Tibial artery (tissue), 4 donors: ENCODE measurements around the gene XBP1.

Experiments
- DNase-seq, 2 donors: peaks; one replicate each; pipeline ENCODE4 v3.0.0-alpha.2; 2019
- H3K27ac ChIP-seq, 2 donors: fragments of 200-600 bp; sonication (generic) in 1 of 2; 1 replicate in 1 of 2; 2 replicates in 1 of 2; pipeline ENCODE4 v1.5.1; 2018 to 2019; ENCODE audit warnings: mild to moderate bottlenecking in 1 of 2
- H3K27me3 ChIP-seq, 2 donors: fragments of 200-600 bp; sonication (generic) in 1 of 2; one replicate each; pipeline versions ENCODE4 v1.5.1 to v1.6.0; 2016 to 2019
- H3K36me3 ChIP-seq, 3 donors: fragments of 200-600 bp; sonication (generic) in 2 of 3; one replicate each; pipeline ENCODE4 v1.5.1; 2016 to 2019; ENCODE audit warnings: mild to moderate bottlenecking in 2 of 3
- H3K4me1 ChIP-seq, 4 donors: fragments of 200-600 bp; sonication (generic) in 2 of 4; 1 replicate in 3 of 4; 2 replicates in 1 of 4; pipeline ENCODE4 v1.5.1; 2016 to 2019
- H3K4me3 ChIP-seq, 2 donors: fragments of 200-600 bp; sonication (generic) in 1 of 2; 1 replicate in 1 of 2; 2 replicates in 1 of 2; pipeline ENCODE4 v1.5.1; 2018 to 2019; ENCODE audit warnings: mild to moderate bottlenecking in 2 of 2
- H3K9me3 ChIP-seq, 3 donors: fragments of 200-600 bp; sonication (generic) in 1 of 3; one replicate each; pipeline ENCODE4 v1.5.1; 2016 to 2019
- intact Hi-C: fragments of 100-400 bp; cut with DNase I; formaldehyde crosslinking; loops from one replicate; pipeline ENCODE4 v1.15.0; 2023; ENCODE audit warnings: low total_unique reads
- TF ChIP-seq, protein P1 (sequence below), 2 experiments: fragments of 200-600 bp in 1 of 2; fragments of 450-650 bp in 1 of 2; IDR thresholded peaks; one replicate each; pipeline ENCODE4 v1.5.1; 2017 to 2019; ENCODE audit warnings: antibody characterized with exemption in 2 of 2, mild to moderate bottlenecking in 1 of 2, moderate library complexity in 1 of 2

XBP1 gene

DNA sequence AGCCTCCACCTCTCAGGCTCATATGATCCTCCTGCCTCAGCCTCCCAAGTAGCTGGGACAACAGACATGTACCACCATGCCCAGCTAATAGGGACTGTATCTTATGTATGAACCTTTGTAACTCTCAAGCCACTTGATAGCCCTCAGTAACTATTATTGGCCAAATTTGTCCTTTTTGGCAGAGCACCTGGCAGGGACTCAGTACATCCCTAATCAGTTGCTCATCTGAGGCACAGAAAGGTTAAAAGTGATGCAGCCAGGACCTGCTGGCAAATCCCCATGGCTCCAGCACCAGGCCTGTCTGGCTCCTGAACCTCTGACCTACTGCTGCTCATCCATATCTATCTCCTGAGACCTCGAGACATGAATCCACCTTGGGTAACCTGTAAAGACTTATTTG lies 21.1 kb upstream of the XBP1 start:
- H3K4me1 ChIP-seq: peaks cover 0 to 30% (median 8%) of the 10 kb centered on the region in 4 donors
- intact Hi-C loops: no loop called here
- no peaks in the 10 kb centered on the region for H3K27me3 ChIP-seq
- peaks cover 0 to 8% (median 0%) of the 10 kb centered on the region in 3 donors for H3K36me3 ChIP-seq
- H3K9me3 ChIP-seq: no peaks in the 10 kb centered on the region
- TF ChIP-seq, protein P1, sequence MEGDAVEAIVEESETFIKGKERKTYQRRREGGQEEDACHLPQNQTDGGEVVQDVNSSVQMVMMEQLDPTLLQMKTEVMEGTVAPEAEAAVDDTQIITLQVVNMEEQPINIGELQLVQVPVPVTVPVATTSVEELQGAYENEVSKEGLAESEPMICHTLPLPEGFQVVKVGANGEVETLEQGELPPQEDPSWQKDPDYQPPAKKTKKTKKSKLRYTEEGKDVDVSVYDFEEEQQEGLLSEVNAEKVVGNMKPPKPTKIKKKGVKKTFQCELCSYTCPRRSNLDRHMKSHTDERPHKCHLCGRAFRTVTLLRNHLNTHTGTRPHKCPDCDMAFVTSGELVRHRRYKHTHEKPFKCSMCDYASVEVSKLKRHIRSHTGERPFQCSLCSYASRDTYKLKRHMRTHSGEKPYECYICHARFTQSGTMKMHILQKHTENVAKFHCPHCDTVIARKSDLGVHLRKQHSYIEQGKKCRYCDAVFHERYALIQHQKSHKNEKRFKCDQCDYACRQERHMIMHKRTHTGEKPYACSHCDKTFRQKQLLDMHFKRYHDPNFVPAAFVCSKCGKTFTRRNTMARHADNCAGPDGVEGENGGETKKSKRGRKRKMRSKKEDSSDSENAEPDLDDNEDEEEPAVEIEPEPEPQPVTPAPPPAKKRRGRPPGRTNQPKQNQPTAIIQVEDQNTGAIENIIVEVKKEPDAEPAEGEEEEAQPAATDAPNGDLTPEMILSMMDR (IDR thresholded peaks at IDR 0.05): no peak
- DNase-seq: no peak
- no peak overlapping the region for H3K4me3 ChIP-seq
- H3K27ac ChIP-seq: no peak overlapping the region

DNA sequence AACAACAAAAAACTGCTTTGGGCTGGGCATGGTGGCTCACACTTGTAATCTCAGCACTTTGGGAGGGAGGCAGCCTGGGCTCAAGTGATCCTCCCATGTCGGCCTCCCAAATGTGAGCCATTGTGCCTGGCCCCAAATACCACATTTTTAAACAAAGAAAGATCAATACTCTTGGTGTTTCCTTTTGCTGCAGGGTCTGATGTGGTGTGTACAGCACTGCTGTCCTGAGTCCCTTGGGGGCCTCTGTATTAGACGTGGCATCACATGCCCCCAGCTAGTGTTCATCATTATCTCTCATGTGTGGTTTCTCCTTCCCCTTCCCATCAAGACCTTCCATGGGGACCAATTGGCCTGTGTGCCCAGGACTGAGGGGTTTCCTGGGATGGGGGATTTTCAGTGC lies 20.5 kb upstream of the XBP1 start:
- Histone ChIP-seq H3K36me3 (peaks cover 0 to 8% (median 0%) of the 10 kb centered on the region in 3 donors), H3K4me3 (no peak overlapping the region), H3K4me1 (peaks cover 0 to 30% (median 8%) of the 10 kb centered on the region in 4 donors), H3K9me3 (no peaks in the 10 kb centered on the region), H3K27ac (no peak overlapping the region), H3K27me3 (no peaks in the 10 kb centered on the region)
- intact Hi-C loops: no loop called here
- no peak for DNase-seq
- TF ChIP-seq, protein P1 (IDR thresholded peaks at IDR 0.05): no peak

DNA sequence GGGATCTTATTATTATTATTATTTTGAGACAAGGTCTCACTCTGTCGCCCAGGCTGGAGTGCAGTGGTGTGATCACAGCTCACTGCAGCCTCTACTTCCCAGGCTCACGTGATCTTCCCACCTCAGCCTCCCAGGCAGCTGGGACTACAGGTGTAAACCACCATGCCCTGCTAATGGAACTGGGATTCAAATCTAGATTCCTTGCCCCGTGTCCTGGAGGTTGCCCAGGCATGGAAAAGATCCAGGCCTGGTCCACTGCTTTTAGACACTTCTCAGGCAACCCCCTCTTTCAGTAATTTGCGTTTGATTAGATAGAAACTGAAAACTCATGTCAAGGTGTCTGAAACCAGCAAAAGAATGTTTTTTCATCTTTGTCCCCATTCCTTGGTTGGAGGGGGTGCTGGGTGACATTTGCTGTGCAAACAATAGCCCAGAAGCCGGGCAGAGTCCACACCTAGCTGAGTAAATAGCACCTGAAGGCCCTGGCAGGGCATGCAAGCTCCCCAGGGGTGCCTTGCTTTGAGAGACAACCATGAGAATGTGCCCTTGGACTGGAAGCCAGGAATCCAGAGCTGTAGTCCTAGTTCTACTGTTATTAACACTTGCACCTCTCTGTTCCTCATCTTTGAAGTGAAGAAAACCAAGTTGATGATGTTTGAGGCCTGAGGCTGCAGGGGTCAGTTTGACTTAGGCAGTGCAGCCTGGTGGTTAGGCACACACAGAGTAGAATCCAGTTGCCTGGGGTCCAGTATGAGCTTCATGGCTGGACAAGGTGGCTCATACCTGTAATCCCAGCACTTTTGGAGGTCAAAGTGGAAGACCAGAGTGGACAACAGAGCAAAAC lies 19.1 kb upstream of the XBP1 start:
- no peak overlapping the region for H3K4me3 ChIP-seq
- peaks cover 0 to 30% (median 8%) of the 10 kb centered on the region in 4 donors for H3K4me1 ChIP-seq
- H3K36me3 ChIP-seq: peaks cover 0 to 16% (median 0%) of the 10 kb centered on the region in 3 donors
- TF ChIP-seq, protein P1 (IDR thresholded peaks at IDR 0.05): no peak
- H3K27me3 ChIP-seq: no peaks in the 10 kb centered on the region
- intact Hi-C loops: no loop called here
- H3K27ac ChIP-seq: peak overlapping the region; percentile 38 to 58
- no peak for DNase-seq
- no peaks in the 10 kb centered on the region for H3K9me3 ChIP-seq

DNA sequence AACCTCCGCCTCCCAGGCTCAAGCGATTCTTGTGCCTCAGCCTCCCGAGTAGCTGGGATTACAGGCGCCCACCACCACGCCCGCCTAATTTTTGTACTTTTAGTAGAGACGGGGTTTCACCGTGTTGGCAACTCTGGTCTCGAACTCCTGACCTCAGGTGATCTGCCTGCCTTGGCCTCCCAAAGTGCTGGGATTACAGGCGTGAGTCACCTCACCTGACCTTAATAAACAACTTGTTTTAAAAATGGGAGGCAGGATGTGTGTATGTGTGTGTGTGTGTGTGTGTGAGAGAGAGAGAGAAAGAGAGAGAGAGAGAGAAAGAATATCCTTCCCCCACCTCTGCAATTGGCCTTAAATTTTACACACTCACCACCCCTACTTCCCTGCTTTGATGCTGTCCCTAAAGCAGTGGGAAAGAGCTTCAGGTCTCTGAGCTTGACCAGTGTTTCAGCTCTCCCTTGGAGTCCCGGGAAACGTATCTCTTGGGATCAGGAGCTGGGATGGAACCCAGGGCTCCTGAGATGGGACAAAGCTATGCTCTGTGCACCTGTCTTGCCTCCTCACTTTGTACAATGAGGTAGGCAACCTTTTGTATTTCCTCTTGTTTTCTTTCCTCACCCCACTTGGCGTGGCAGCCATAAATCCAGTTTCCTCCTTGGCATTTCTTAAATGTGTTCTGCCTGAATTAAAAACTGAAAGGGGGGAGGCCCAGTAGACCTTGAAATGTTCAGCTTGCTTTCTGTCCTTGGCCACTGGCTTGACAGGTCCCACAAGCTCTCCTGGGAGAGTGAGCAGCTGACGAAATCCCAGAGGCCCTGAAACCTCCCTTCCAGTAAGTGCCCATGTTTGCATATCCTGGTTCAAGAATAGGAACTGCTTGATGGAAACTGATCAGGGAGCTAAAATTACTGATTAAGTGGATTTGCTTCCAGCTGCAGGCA lies 17.8 kb upstream of the XBP1 start:
- no peaks in the 10 kb centered on the region for H3K27me3 ChIP-seq
- no peaks in the 10 kb centered on the region for H3K9me3 ChIP-seq
- TF ChIP-seq, protein P1 (IDR thresholded peaks at IDR 0.05): no peak
- intact Hi-C loops: no loop called here
- H3K36me3 ChIP-seq: peaks cover 0 to 16% (median 0%) of the 10 kb centered on the region in 3 donors
- peak overlapping the region; percentile 38 to 58 for H3K27ac ChIP-seq
- peaks cover 0 to 37% (median 16%) of the 10 kb centered on the region in 4 donors for H3K4me1 ChIP-seq
- no peak overlapping the region for H3K4me3 ChIP-seq
- DNase-seq: peak in 1 of 2 donors; percentile 73

DNA sequence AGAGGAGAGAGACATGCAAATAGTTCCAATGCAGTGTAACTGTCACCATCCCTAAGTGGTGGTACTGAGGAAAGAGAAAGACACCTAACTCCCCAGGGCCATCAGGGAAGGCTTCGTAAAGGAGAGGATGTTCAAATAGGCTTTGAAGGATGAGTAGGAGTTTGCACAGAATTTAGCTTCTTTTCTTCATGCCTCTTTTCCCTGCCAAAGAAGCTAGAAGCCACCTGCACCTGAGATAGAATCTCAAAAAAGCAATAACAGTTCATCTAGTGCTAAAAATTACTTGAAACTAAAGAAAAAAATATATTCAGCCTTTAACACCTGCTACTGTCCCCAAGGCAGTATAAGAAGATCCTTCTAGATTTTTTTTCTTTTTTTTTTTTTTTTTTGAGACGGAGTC lies 16.7 kb upstream of the XBP1 start:
- Histone ChIP-seq H3K9me3 (no peaks in the 10 kb centered on the region), H3K36me3 (peaks cover 0 to 10% (median 0%) of the 10 kb centered on the region in 3 donors), H3K4me1 (peaks cover 0 to 32% (median 18%) of the 10 kb centered on the region in 4 donors), H3K27me3 (no peaks in the 10 kb centered on the region), H3K27ac (no peak overlapping the region), H3K4me3 (no peak overlapping the region)
- intact Hi-C loops: no loop called here
- TF ChIP-seq, protein P1 (IDR thresholded peaks at IDR 0.05): no peak
- DNase-seq: no peak
